ENCODE results near the gene CCNQ. TPM values are rescaled to one million over a fixed set of nuclear protein-coding genes. Genes with fewer than 3 reads are reported as not detected.

The CCNQ gene
- total and polyA plus RNA-seq, 8 donors: 6.7 to 32.1 (median 8.5) TPM

- Histone ChIP-seq H3K4me1 (no peaks in the 10 kb centered on the region), H3K9me3 (no peaks in the 10 kb centered on the region), H3K36me3 (no peaks in the 10 kb centered on the region), H3K27ac (no peak overlapping the region), H3K27me3 (peaks cover 0 to 6% (median 0%) of the 10 kb centered on the region in 4 donors), H3K4me3 (no peak overlapping the region)
- 66 to 69% methylated on average over 10 of the region's 10 CpGs for WGBS, 2 donors
- DNase-seq: no peak
- TF ChIP-seq, protein P1, sequence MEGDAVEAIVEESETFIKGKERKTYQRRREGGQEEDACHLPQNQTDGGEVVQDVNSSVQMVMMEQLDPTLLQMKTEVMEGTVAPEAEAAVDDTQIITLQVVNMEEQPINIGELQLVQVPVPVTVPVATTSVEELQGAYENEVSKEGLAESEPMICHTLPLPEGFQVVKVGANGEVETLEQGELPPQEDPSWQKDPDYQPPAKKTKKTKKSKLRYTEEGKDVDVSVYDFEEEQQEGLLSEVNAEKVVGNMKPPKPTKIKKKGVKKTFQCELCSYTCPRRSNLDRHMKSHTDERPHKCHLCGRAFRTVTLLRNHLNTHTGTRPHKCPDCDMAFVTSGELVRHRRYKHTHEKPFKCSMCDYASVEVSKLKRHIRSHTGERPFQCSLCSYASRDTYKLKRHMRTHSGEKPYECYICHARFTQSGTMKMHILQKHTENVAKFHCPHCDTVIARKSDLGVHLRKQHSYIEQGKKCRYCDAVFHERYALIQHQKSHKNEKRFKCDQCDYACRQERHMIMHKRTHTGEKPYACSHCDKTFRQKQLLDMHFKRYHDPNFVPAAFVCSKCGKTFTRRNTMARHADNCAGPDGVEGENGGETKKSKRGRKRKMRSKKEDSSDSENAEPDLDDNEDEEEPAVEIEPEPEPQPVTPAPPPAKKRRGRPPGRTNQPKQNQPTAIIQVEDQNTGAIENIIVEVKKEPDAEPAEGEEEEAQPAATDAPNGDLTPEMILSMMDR (IDR thresholded peaks at IDR 0.05): no peak
- FAIRE-seq: no peak
- intact Hi-C loops (cut with DNase I): no loop called here
- ATAC-seq: no peak
Observed at GRCh38 chrX:153576239-153576870, 22.6 kb downstream of the CCNQ start.

DNA sequence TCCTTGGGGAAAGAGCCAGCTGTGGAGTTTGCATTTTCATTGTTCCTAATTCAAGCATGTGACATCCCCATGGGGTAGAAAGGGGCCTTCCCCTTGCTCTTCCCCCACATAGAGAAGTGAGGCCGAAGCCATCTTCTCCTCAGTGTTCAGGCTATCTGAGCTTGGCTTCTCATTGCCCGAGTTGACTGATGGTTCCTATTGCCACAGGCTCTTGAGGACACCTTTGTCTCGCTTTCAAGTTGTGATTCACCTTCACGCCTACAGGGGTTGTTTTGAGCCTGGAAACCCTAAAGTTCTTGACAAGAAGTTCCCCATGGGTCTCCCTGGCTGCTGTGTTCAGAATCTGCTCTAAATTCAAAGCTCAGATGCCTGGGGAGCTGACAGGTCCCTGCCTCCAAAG, 25.0 kb downstream of the CCNQ start:
- H3K36me3 ChIP-seq: no peaks in the 10 kb centered on the region
- ATAC-seq: no peak
- 67 to 78% methylated on average over 4 of the region's 4 CpGs for WGBS, 2 donors
- H3K4me3 ChIP-seq: no peak overlapping the region
- H3K27me3 ChIP-seq: peaks cover 0 to 5% (median 0%) of the 10 kb centered on the region in 4 donors
- DNase-seq: no peak
- TF ChIP-seq, protein P1 (IDR thresholded peaks at IDR 0.05): no peak
- no peaks in the 10 kb centered on the region for H3K9me3 ChIP-seq
- no peaks in the 10 kb centered on the region for H3K4me1 ChIP-seq
- H3K27ac ChIP-seq: no peak overlapping the region
- FAIRE-seq: no peak
- intact Hi-C loops (cut with DNase I): no loop called here

DNA sequence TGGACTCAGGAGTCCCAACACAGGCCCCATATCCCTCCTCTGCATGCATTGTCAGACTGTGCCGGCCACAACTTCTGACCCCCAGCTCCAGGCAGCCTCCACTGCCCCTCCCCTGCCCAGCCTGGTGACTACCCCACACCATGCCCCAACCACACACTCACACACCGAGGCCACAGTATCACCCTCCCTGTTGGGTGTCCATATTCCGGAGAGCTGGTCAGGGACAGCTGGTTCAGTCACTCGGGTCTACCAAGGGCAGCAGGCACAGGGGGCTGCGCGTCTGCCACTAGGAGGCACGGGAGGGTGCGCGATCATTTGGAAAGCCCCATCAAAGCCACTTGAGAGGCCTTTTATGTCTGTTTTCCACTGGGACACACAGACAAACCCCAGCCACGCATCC, 26.3 kb downstream of the CCNQ start:
- WGBS, 2 donors: 82 to 87% methylated on average over 10 of the region's 10 CpGs
- TF ChIP-seq, protein P1 (IDR thresholded peaks at IDR 0.05): no peak
- Histone ChIP-seq H3K4me1 (no peaks in the 10 kb centered on the region), H3K27ac (no peak overlapping the region), H3K36me3 (no peaks in the 10 kb centered on the region), H3K4me3 (no peak overlapping the region), H3K27me3 (peaks cover 0 to 5% (median 0%) of the 10 kb centered on the region in 4 donors), H3K9me3 (no peaks in the 10 kb centered on the region)
- no peak for ATAC-seq
- no peak for DNase-seq
- no peak for FAIRE-seq
- intact Hi-C loops (cut with DNase I): no loop called here

GRCh38 chrX:153571534-153571908, 27.4 kb downstream of the CCNQ start:
- TF ChIP-seq, protein P1 (IDR thresholded peaks at IDR 0.05): no peak
- WGBS, 2 donors: 71 to 73% methylated on average over 6 of the region's 6 CpGs
- no peak overlapping the region for H3K27ac ChIP-seq
- H3K36me3 ChIP-seq: no peaks in the 10 kb centered on the region
- DNase-seq (no peak), ATAC-seq (no peak), FAIRE-seq (no peak)
- H3K9me3 ChIP-seq: no peaks in the 10 kb centered on the region
- H3K4me3 ChIP-seq: no peak overlapping the region
- H3K4me1 ChIP-seq: no peaks in the 10 kb centered on the region
- H3K27me3 ChIP-seq: peaks cover 0 to 5% (median 0%) of the 10 kb centered on the region in 4 donors
- intact Hi-C loops (cut with DNase I): no loop called here

DNA sequence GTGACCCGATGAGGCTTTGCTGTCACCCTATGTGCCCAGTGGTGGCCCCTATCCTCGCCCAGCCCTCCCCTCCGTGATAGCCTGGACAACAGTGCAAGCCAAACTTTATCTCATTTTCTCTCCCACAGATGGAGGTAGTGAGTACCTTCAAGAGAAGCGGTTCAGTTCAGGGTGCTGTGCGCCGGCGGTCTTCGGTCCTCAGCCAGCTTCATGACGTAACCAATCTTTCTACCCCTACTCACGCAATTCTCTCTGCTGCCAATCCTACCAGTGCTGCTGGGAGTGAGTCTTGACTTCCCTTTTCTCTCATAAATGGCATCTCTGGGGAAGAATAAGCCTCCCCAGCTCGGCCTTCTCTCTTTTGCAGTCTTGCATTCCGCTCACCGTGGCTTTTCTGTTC, 29.5 kb downstream of the CCNQ start:
- no peak for FAIRE-seq
- no peak for ATAC-seq
- no peak overlapping the region for H3K4me3 ChIP-seq
- intact Hi-C loops (cut with DNase I): no loop called here
- no peak for DNase-seq
- no peaks in the 10 kb centered on the region for H3K27me3 ChIP-seq
- H3K27ac ChIP-seq: no peak overlapping the region
- H3K4me1 ChIP-seq: no peaks in the 10 kb centered on the region
- no peaks in the 10 kb centered on the region for H3K9me3 ChIP-seq
- TF ChIP-seq, protein P1 (IDR thresholded peaks at IDR 0.05): no peak
- 84 to 87% methylated on average over 13 of the region's 13 CpGs for WGBS, 2 donors
- no peaks in the 10 kb centered on the region for H3K36me3 ChIP-seq

Measured in pancreas (tissue), 10 donors.